Prostate gland (tissue), 2 donors: ENCODE data around the gene IL11RA.

Experiments
- POLR2AphosphoS5 ChIP-seq: sonication (generic); formaldehyde crosslinking; IDR thresholded peaks from one replicate; pipeline ENCODE4 v1.6.1; 2017; ENCODE audit warnings: antibody characterized with exemption
- TF ChIP-seq, protein P1 (sequence below), 4 experiments: fragments of 200-600 bp in 2 of 4; fragments of 450-650 bp in 2 of 4; sonication (generic) in 2 of 4; IDR thresholded peaks; 1 replicate in 3 of 4; 2 replicates in 1 of 4; pipeline ENCODE4 v1.5.1; 2016 to 2019; ENCODE audit warnings: antibody characterized with exemption in 4 of 4, mild to moderate bottlenecking in 2 of 4, moderate library complexity in 2 of 4

DNA sequence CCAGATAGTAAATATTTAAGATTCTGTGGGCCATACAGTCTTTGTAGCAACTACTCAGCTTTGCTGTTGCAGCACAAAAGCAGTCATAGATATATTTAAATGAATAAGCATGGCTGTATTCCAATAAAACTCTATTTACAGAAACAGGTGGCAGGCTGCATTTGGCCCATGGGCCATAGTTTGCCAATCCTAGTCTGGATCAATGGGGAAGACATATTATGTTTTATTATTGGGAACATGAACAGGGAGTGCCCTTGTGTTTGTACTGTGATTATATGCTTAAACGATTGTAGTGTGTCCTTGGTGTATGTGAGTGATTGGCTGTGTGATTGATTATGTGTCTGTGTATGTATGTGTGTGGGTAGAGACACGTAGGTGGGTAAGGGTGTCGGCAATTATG lies 22.5 kb downstream of the IL11RA start:
- TF ChIP-seq, protein P1, sequence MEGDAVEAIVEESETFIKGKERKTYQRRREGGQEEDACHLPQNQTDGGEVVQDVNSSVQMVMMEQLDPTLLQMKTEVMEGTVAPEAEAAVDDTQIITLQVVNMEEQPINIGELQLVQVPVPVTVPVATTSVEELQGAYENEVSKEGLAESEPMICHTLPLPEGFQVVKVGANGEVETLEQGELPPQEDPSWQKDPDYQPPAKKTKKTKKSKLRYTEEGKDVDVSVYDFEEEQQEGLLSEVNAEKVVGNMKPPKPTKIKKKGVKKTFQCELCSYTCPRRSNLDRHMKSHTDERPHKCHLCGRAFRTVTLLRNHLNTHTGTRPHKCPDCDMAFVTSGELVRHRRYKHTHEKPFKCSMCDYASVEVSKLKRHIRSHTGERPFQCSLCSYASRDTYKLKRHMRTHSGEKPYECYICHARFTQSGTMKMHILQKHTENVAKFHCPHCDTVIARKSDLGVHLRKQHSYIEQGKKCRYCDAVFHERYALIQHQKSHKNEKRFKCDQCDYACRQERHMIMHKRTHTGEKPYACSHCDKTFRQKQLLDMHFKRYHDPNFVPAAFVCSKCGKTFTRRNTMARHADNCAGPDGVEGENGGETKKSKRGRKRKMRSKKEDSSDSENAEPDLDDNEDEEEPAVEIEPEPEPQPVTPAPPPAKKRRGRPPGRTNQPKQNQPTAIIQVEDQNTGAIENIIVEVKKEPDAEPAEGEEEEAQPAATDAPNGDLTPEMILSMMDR (IDR thresholded peaks at IDR 0.05): no peak
- no peak for TF ChIP-seq POLR2AphosphoS5
